ENCODE results near the gene GIT1. TPM values are rescaled to one million over a fixed set of nuclear protein-coding genes. Genes with fewer than 3 reads are reported as not detected.
A peak's percentile ranks its signal among the peaks of the same experiment; 100 is the strongest.

GIT1 gene
- total and polyA plus RNA-seq, 2 of the 13 experiments (the other 11 are each of a cell fraction or from before 2014, with no cell fraction given) = 14.2 to 30.8 TPM

DNA sequence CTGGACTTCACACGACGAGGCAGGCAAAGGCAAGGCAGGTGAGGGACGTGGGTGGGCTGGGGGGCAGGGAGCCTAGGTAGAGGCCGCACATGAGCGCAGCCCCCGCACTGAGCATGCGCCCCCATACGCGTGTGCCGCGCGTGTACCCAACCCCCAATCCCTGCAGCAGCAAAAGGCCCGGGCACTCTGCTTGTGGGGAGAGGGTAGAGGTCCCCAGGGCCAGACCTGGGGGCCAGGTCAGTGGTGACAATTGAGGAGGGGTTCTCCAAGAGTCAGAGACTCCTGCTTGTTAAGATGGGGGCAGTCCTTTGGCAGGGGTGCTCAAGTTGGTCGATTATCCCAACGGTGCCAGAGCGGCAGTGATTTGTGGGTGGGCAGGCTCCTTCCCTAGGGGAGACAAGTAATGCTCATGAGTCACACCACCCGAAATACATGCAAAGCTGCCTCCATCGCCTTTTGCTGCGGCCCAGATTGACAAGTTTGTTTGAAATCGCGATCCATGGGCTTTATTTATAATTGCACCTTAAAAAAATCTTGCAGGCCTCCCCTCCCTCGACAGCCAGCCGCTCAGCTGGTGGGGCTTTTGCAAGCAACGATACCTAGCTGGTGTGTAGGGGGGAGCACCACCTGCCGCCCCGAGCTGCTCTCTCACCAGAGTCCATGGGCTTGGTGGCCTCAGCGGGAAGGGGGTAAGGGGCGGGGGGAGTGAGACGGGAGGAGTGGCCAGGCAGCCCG is 1.1 kb upstream of the GIT1 start (continued):
- TF ChIP-seq, protein P1, sequence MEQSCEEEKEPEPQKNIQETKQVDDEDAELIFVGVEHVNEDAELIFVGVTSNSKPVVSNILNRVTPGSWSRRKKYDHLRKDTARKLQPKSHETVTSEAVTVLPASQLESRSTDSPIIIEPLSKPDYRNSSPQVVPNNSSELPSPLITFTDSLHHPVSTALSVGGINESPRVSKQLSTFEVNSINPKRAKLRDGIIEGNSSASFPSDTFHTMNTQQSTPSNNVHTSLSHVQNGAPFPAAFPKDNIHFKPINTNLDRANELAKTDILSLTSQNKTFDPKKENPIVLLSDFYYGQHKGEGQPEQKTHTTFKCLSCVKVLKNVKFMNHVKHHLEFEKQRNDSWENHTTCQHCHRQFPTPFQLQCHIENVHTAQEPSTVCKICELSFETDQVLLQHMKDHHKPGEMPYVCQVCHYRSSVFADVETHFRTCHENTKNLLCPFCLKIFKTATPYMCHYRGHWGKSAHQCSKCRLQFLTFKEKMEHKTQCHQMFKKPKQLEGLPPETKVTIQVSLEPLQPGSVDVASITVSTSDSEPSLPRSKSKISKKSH (CRISPR knock-in tag; IDR thresholded peaks at IDR 0.05; ENCODE audit: borderline replicate concordance) = 0 out of 2 replicates have a peak, but pooled peaks have one; percentile 21
- no peak for TF ChIP-seq PAX8 (CRISPR knock-in tag; IDR thresholded peaks at IDR 0.05; ENCODE audit: borderline replicate concordance)
- no peak for TF ChIP-seq ESRRA (CRISPR knock-in tag; IDR thresholded peaks at IDR 0.05; ENCODE audit: low read depth)
- no peak for TF ChIP-seq SETDB1 (CRISPR knock-in tag; IDR thresholded peaks at IDR 0.05; ENCODE audit: borderline replicate concordance)
- no peak for TF ChIP-seq ZNF746 (CRISPR knock-in tag; IDR thresholded peaks at IDR 0.05)
- TF ChIP-seq NR2F1 (CRISPR knock-in tag; IDR thresholded peaks at IDR 0.05) = no peak
- no peak for TF ChIP-seq ZNF660 (CRISPR knock-in tag; IDR thresholded peaks at IDR 0.05; ENCODE audit: borderline replicate concordance, low read depth)
- no peak for TF ChIP-seq MZF1 (CRISPR knock-in tag; IDR thresholded peaks at IDR 0.05; ENCODE audit: borderline replicate concordance)
- TF ChIP-seq SIN3B (IDR thresholded peaks at IDR 0.05; ENCODE audit: low read length) = no peak
- no peak for TF ChIP-seq RORA (CRISPR knock-in tag; IDR thresholded peaks at IDR 0.05)
- TF ChIP-seq, protein P2, sequence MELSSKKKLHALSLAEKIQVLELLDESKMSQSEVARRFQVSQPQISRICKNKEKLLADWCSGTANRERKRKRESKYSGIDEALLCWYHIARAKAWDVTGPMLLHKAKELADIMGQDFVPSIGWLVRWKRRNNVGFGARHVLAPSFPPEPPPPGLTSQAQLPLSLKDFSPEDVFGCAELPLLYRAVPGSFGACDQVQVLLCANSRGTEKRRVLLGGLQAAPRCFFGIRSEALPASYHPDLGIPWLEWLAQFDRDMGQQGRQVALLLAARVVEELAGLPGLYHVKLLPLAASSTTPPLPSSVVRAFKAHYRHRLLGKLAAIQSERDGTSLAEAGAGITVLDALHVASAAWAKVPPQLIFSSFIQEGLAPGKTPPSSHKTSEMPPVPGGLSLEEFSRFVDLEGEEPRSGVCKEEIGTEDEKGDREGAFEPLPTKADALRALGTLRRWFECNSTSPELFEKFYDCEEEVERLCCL (CRISPR knock-in tag; IDR thresholded peaks at IDR 0.05; ENCODE audit: borderline replicate concordance) = no peak
- no peak for TF ChIP-seq PHF5A (CRISPR knock-in tag; IDR thresholded peaks at IDR 0.05; ENCODE audit: low read depth, unreplicated experiment)
- TF ChIP-seq, protein P3, sequence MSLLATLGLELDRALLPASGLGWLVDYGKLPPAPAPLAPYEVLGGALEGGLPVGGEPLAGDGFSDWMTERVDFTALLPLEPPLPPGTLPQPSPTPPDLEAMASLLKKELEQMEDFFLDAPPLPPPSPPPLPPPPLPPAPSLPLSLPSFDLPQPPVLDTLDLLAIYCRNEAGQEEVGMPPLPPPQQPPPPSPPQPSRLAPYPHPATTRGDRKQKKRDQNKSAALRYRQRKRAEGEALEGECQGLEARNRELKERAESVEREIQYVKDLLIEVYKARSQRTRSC (CRISPR knock-in tag; IDR thresholded peaks at IDR 0.05; ENCODE audit: low read depth) = no peak
- no peak for TF ChIP-seq CENPX (CRISPR knock-in tag; IDR thresholded peaks at IDR 0.05)
- TF ChIP-seq, protein P4, sequence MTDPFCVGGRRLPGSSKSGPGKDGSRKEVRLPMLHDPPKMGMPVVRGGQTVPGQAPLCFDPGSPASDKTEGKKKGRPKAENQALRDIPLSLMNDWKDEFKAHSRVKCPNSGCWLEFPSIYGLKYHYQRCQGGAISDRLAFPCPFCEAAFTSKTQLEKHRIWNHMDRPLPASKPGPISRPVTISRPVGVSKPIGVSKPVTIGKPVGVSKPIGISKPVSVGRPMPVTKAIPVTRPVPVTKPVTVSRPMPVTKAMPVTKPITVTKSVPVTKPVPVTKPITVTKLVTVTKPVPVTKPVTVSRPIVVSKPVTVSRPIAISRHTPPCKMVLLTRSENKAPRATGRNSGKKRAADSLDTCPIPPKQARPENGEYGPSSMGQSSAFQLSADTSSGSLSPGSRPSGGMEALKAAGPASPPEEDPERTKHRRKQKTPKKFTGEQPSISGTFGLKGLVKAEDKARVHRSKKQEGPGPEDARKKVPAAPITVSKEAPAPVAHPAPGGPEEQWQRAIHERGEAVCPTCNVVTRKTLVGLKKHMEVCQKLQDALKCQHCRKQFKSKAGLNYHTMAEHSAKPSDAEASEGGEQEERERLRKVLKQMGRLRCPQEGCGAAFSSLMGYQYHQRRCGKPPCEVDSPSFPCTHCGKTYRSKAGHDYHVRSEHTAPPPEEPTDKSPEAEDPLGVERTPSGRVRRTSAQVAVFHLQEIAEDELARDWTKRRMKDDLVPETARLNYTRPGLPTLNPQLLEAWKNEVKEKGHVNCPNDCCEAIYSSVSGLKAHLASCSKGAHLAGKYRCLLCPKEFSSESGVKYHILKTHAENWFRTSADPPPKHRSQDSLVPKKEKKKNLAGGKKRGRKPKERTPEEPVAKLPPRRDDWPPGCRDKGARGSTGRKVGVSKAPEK (CRISPR knock-in tag; IDR thresholded peaks at IDR 0.05; ENCODE audit: borderline replicate concordance) = no peak
- no peak for TF ChIP-seq SPEN (CRISPR knock-in tag; IDR thresholded peaks at IDR 0.05; ENCODE audit: low read depth)
- TF ChIP-seq, protein P5, sequence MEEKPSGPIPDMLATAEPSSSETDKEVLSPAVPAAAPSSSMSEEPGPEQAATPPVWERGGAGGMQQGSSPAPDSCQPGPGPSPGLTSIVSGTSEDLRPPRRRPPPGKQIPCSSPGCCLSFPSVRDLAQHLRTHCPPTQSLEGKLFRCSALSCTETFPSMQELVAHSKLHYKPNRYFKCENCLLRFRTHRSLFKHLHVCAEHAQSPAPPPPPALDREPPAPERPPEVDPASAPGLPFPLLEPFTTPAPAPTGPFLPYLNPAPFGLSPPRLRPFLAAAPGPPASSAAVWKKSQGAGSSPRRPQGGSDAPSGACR (CRISPR knock-in tag; IDR thresholded peaks at IDR 0.05) = no peak
- 0 out of 2 replicates have a peak, but pooled peaks have one; percentile 0 for TF ChIP-seq JUND (CRISPR knock-in tag; IDR thresholded peaks at IDR 0.05)
- no peak for TF ChIP-seq AGO1 (IDR thresholded peaks at IDR 0.05; ENCODE audit: low read depth, low read length, poor library complexity, severe bottlenecking)
